Adrenal gland (tissue), 12 donors: Measurements from ENCODE around the gene HECW1. TPM values are rescaled to one million over a fixed set of nuclear protein-coding genes. Genes with fewer than 3 reads are reported as not detected.
A peak's percentile ranks its signal among the peaks of the same experiment; 100 is the strongest.

Experiments used
- DNase-seq, 7 donors: peaks; one replicate each; pipeline ENCODE4 v3.0.0-alpha.2; 2019 to 2020
- H3K27ac ChIP-seq, 5 donors: fragments of 200-600 bp; sonication (generic) in 4 of 5; 1 replicate in 3 of 5; 2 replicates in 2 of 5; pipeline versions ENCODE4 v1.5.1 to v1.8.0; 2016 to 2020; ENCODE audit warnings: mild to moderate bottlenecking in 1 of 5
- H3K27me3 ChIP-seq: fragments of 200-600 bp; 2 replicates; pipeline ENCODE4 v1.8.0; 2021
- H3K36me3 ChIP-seq, 2 donors: fragments of 200-600 bp; replicated peaks in 1 of 2; 1 replicate in 1 of 2; 2 replicates in 1 of 2; pipeline versions ENCODE4 v1.5.1 to v1.8.0; 2018 to 2022
- H3K4me1 ChIP-seq, 2 donors: fragments of 200-600 bp; replicated peaks in 1 of 2; 1 replicate in 1 of 2; 2 replicates in 1 of 2; pipeline versions ENCODE4 v1.5.1 to v1.8.0; 2018 to 2021
- H3K4me3 ChIP-seq, 4 donors: fragments of 200-600 bp; sonication (generic) in 3 of 4; one replicate each; pipeline ENCODE4 v1.5.1; 2016 to 2018
- H3K9me3 ChIP-seq, 3 donors: fragments of 200-600 bp; sonication (generic) in 1 of 3; replicated peaks in 1 of 3; 1 replicate in 2 of 3; 2 replicates in 1 of 3; pipeline versions ENCODE4 v1.5.1 to v1.8.0; 2016 to 2021
- POLR2A ChIP-seq, 2 donors: fragments of 450-650 bp; IDR thresholded peaks; one replicate each; pipeline ENCODE4 v1.6.1; 2017; ENCODE audit warnings: antibody characterized with exemption in 2 of 2, mild to moderate bottlenecking in 2 of 2, moderate library complexity in 1 of 2
- WGBS, 4 donors: extraction: QIAGEN DNeasy Blood & Tissue Kit in 2 of 4; methylation state at CpG; one replicate each; pipeline versions ENCODE4 v1.1.5 to v1.1.7; 2013 to 2017; 5-methylcytosine and 5-hydroxymethylcytosine counted together
- intact Hi-C, 2 donors: fragments of 100-400 bp; cut with DNase I; formaldehyde crosslinking; loops; one replicate each; pipeline versions ENCODE4 v1.14.1 to v1.15.0; 2022 to 2023
- polyA plus RNA-seq, 3 donors: library from polyadenylated mRNA; stranded (reverse); fragments of 200-250 nt in 2 of 3; fragments of 350-450 nt in 1 of 3; fragmentation: Illumina TruSeq in 1 of 3; extraction: RNeasy Lipid Tissue Mini Kit (QIAGEN cat#74804) in 1 of 3; gene quantifications; one replicate each; pipeline ENCODE4 v1.2.3, GENCODE V29; 2013 to 2014
- total RNA-seq, 9 donors: library from RNA; depleted of rRNA in 4 of 9; stranded (reverse); fragments of >200 nt in 4 of 9; fragments of 120-200 nt in 1 of 9; fragmentation: NEBNext Ultra II Directional in 1 of 9; extraction: Animal tissue kit (Norgen Biotek cat#: 25700) in 1 of 9; gene quantifications; one replicate each; pipeline versions ENCODE4 v1.1.0 to v1.2.4, GENCODE V29; 2013 to 2023
- TF ChIP-seq, protein P1 (sequence below), 6 experiments: fragments of 450-650 bp in 4 of 6; fragments of 200-600 bp in 2 of 6; sonication (generic) in 1 of 6; IDR thresholded peaks; 1 replicate in 5 of 6; 2 replicates in 1 of 6; pipeline versions ENCODE4 v1.5.1 to v1.8.0; 2016 to 2021; ENCODE audit warnings: antibody characterized with exemption in 6 of 6, mild to moderate bottlenecking in 2 of 6, moderate library complexity in 1 of 6
- donor health status: healthy with polysubstance abuse.
- donor health status: Bipolar disorder and iron deficiency.
- donor health status: DM: yes; HTN: yes; CAD: no.
- donor health status: DM: no; HTN: no; CAD: no.
- donor health status: DM: no; HTN: no; CAD: no.
- donor health status: DM: yes; HTN: yes; CAD: no.

Gene HECW1
- total and polyA plus RNA-seq, 12 donors: under 0.01 to 3.2 (median 0.06) TPM; not detected in 4

DNA sequence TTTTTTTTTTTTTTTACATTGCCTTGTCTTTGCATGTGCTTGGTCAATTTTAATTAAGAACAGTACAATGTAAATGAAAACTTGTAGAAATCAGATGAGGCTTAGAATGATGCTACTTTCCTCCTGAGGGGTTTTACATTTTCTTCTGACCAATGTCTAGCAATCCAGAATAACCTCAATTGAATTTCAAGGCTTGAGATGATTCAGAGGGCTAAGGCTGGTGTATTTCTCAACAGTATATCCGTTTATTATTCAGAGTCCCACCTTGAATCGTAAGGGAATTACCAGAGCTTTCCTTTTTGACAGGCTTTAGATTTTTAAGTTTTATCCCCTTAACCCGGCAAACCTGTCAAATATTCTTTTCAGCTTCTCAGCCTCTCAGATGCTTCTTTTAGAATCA, 239.2 kb downstream of the HECW1 start:
- no peak for DNase-seq
- H3K27ac ChIP-seq: no peak overlapping the region
- H3K4me3 ChIP-seq: no peak overlapping the region
- intact Hi-C loops: no loop called here
- H3K9me3 ChIP-seq: peaks cover 0 to 4% (median 0%) of the 10 kb centered on the region in 3 donors
- no peaks in the 10 kb centered on the region for H3K27me3 ChIP-seq
- no peak for TF ChIP-seq POLR2A (IDR thresholded peaks at IDR 0.05)
- TF ChIP-seq, protein P1, sequence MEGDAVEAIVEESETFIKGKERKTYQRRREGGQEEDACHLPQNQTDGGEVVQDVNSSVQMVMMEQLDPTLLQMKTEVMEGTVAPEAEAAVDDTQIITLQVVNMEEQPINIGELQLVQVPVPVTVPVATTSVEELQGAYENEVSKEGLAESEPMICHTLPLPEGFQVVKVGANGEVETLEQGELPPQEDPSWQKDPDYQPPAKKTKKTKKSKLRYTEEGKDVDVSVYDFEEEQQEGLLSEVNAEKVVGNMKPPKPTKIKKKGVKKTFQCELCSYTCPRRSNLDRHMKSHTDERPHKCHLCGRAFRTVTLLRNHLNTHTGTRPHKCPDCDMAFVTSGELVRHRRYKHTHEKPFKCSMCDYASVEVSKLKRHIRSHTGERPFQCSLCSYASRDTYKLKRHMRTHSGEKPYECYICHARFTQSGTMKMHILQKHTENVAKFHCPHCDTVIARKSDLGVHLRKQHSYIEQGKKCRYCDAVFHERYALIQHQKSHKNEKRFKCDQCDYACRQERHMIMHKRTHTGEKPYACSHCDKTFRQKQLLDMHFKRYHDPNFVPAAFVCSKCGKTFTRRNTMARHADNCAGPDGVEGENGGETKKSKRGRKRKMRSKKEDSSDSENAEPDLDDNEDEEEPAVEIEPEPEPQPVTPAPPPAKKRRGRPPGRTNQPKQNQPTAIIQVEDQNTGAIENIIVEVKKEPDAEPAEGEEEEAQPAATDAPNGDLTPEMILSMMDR (IDR thresholded peaks at IDR 0.05): no peak
- no peaks in the 10 kb centered on the region for H3K36me3 ChIP-seq
- no peaks in the 10 kb centered on the region for H3K4me1 ChIP-seq
- 58 to 70% (median 65%) methylated on average over 3 of the region's 3 CpGs for WGBS, 4 donors

DNA sequence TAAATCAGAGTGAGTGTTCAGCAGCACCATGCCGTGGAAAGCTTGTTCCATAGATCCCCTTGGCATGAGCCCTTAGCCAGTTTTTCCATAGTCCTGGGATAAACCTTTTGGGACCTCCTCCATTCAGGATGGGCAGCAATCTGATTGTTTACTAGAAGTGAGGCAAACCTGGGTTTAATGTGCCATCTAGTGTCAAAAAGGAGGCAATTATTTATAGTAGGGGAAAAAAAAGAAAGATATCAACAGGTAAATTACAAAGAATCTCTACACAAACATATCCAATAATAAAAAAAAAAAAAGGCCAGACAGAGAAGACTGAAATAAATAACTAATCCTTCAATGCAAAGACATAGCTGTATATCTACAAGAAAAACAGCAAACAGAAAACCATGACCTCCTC, 241.5 kb downstream of the HECW1 start:
- H3K9me3 ChIP-seq: peaks cover 0 to 4% (median 0%) of the 10 kb centered on the region in 3 donors
- no peak overlapping the region for H3K27ac ChIP-seq
- H3K4me3 ChIP-seq: no peak overlapping the region
- no peak for DNase-seq
- H3K27me3 ChIP-seq: no peaks in the 10 kb centered on the region
- 92 to 100% (median 96%) methylated on average over 1 of the region's 1 CpG for WGBS, 4 donors
- H3K36me3 ChIP-seq: no peaks in the 10 kb centered on the region
- intact Hi-C loops: no loop called here
- H3K4me1 ChIP-seq: no peaks in the 10 kb centered on the region
- TF ChIP-seq, protein P1 (IDR thresholded peaks at IDR 0.05): no peak
- no peak for TF ChIP-seq POLR2A (IDR thresholded peaks at IDR 0.05)

DNA sequence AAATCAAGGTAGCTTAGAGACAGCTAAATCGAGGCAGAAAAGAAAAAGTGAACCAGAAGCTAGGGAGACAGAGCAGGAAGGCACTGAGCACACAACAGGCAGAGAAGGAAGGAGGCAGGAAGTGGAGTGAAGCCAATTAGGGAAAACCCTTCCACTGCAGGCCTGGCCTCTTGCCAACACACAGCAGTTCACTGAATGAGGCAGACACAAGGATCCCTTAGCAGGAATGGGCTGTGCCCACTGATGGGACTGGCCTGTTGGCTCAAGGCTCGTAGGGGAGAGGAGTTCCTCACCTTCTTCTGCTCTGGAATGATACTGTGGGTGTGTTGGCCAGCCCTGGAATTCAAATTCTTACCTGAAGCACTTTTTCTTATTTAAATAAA, 250.2 kb downstream of the HECW1 start:
- no peaks in the 10 kb centered on the region for H3K36me3 ChIP-seq
- intact Hi-C loops: no loop called here
- no peak overlapping the region for H3K27ac ChIP-seq
- no peaks in the 10 kb centered on the region for H3K27me3 ChIP-seq
- TF ChIP-seq, protein P1 (IDR thresholded peaks at IDR 0.05): no peak
- TF ChIP-seq POLR2A (IDR thresholded peaks at IDR 0.05): no peak
- DNase-seq: peak in 4 of 7 donors; percentile 16 to 53 (median 24)
- H3K4me3 ChIP-seq: no peak overlapping the region
- no peaks in the 10 kb centered on the region for H3K9me3 ChIP-seq
- WGBS, 4 donors: 49 to 60% (median 55%) methylated on average over 2 of the region's 2 CpGs
- H3K4me1 ChIP-seq: no peaks in the 10 kb centered on the region

DNA sequence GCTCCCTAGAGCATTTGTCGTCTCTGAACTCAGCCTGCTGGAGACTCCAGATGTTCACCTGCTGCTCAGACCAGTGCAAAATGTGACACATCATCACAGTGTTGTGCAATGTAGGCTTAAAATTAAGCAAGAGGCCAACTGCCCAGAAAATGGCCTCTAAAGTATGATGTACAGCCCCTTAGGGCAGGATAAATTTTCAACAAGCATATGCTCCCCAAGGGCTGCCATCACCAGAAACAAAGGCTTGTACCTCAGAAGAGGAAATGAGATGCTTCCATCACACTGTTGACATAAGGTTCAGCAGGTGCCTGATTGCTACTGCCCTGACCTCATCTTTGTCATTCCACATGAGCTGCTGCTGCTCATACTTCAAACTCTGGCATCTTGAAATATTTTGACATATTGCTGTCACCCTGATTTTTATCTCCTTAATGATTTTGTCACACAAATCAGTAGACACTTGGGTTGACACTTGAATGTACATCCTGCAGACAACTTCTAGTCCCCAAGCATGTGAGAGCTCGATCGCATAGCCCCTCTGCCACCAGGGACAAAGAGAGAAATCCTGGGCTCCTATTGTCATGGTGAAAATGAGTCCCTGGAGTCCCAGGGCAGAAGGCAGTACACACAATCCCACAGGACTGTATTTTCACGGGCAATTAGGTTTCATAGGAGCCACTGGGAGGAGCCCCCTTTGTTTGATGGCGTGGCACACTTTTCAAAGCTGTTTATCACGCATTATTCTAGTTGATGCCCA, 250.8 kb downstream of the HECW1 start:
- no peak for DNase-seq
- Histone ChIP-seq H3K4me1 (no peaks in the 10 kb centered on the region), H3K36me3 (no peaks in the 10 kb centered on the region), H3K9me3 (no peaks in the 10 kb centered on the region), H3K27ac (no peak overlapping the region), H3K4me3 (no peak overlapping the region), H3K27me3 (no peaks in the 10 kb centered on the region)
- 67 to 90% (median 85%) methylated on average over 6 of the region's 6 CpGs for WGBS, 4 donors
- TF ChIP-seq, protein P1 (IDR thresholded peaks at IDR 0.05): no peak
- TF ChIP-seq POLR2A (IDR thresholded peaks at IDR 0.05): no peak
- intact Hi-C loops: no loop called here
